ENCODE measurements around the gene PLB1.

DNA sequence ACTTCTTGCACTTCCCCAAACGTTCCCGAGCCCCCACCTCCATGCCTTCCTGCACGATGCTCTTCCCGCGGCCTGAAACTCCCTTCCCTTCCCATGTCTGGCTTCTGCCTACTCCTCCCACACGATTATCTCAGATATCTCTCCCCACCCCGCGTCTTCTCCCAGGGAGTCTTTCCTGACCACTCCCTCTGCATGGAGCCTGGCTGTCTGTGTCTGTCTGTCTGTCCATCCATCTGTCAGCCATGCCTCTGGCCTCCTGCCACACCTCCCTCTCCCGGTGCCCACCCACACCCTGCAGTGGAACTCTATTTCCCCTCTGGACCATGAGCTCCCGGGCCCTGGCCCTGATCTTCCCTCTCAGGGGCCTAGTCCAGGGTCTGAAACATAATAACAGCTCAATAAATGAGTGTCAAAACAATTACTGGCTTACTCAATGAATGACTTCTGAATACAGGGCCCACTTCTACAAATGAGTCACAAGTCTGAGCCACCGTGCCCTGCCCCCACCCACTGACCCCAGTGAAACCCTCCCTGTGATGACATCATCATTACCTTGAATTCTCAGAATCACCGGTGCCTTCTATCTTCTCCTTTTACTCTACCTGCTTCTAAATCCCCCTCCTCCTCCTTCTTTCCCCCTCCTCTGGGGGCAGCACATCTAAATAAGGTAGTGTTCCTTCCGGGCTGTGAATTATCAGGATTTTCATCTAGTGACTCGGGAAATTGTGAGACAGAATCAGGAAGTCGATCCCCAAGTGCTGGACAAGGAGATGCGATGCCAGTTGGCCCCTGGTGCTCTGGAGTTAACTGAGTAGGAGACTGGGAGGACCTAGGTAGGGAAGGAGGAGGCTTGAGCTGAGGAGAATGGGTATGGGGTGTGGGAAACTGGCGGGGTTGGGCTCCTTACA is 46.1 kb upstream of the PLB1 start:
- TF ChIP-seq CTCF (conservative IDR thresholded peaks at IDR 0.05; ENCODE audit: low read depth in 2 of 2) (no peak), EZH2phosphoT487 (IDR thresholded peaks at IDR 0.05; ENCODE audit: unreplicated experiment) (no peak)
